SK-MEL-5 (cell line): ENCODE results near the gene NMT2. TPM values are rescaled to one million over a fixed set of nuclear protein-coding genes. Genes with fewer than 3 reads are reported as not detected.

Source experiments
- DNase-seq: peaks from one replicate; pipeline ENCODE4 v3.0.0-alpha.2; 2016; ENCODE audit warnings: low read depth, low spot score
- in situ Hi-C: cut with HindIII; loops from 2 replicates; pipeline ENCODE4 v1.10.0; 2016; ENCODE audit warnings: low sequenced_read_pairs, high pct_unique_total_duplicates, low pct_unique_long_range_greater_than_20kb
- total RNA-seq: library from RNA; depleted of rRNA; stranded (reverse); fragments of >200 nt; shearing (Covaris generic); gene quantifications from 2 replicates; pipeline ENCODE4 v1.2.3, GENCODE V29; 2014

The NMT2 gene
- total RNA-seq, 1 experiment from 2014 or later, result 4.5 TPM

- no peak for DNase-seq
- in situ Hi-C loops, result no loop called here
Measured at GRCh38 chr10:15155978-15156656, 12.4 kb downstream of the NMT2 start.

- in situ Hi-C loops, result no loop called here
- peak; percentile 19 for DNase-seq
Measured at GRCh38 chr10:15152556-15152955, 15.9 kb downstream of the NMT2 start.

GRCh38 chr10:15150563-15150962 is 17.9 kb downstream of the NMT2 start:
- DNase-seq, result no peak
- in situ Hi-C loops, result no loop called here

GRCh38 chr10:15149042-15149771 is 19.3 kb downstream of the NMT2 start:
- DNase-seq, result no peak
- in situ Hi-C loops, result no loop called here

- in situ Hi-C loops, result no loop called here
- no peak for DNase-seq
Measured at GRCh38 chr10:15147594-15148392, 20.7 kb downstream of the NMT2 start.

GRCh38 chr10:15146366-15146765 is 22.1 kb downstream of the NMT2 start:
- DNase-seq, result peak; percentile 14
- in situ Hi-C loops, result no loop called here

GRCh38 chr10:15144788-15145187 is 23.7 kb downstream of the NMT2 start:
- in situ Hi-C loops, result no loop called here
- DNase-seq, result no peak

GRCh38 chr10:15141136-15142054 is 27.1 kb downstream of the NMT2 start:
- in situ Hi-C loops, result no loop called here

GRCh38 chr10:15140698-15141097 is 27.8 kb downstream of the NMT2 start:
- no peak for DNase-seq
- in situ Hi-C loops, result no loop called here

More at GRCh38 chr10:15141136-15142054, 27.1 kb downstream of the NMT2 start:
- peak; percentile 30 for DNase-seq

- in situ Hi-C loops, result no loop called here
- DNase-seq, result no peak
Measured at GRCh38 chr10:15137636-15138035, 30.9 kb downstream of the NMT2 start.

- in situ Hi-C loops, result no loop called here
Measured at GRCh38 chr10:15137036-15137359, 31.5 kb downstream of the NMT2 start.

GRCh38 chr10:15136129-15137035 is 32.1 kb downstream of the NMT2 start:
- DNase-seq, result no peak
- in situ Hi-C loops, result no loop called here

More at GRCh38 chr10:15137036-15137359, 31.5 kb downstream of the NMT2 start:
- DNase-seq, result peak; percentile 10

- in situ Hi-C loops, result no loop called here
- DNase-seq, result no peak
Measured at GRCh38 chr10:15131330-15131729, 37.2 kb downstream of the NMT2 start.

GRCh38 chr10:15124908-15125307 is 43.6 kb downstream of the NMT2 start:
- in situ Hi-C loops, result no loop called here
- DNase-seq, result no peak

GRCh38 chr10:15124190-15124589 is 44.3 kb downstream of the NMT2 start:
- no peak for DNase-seq
- in situ Hi-C loops, result no loop called here

GRCh38 chr10:15123749-15124184 is 44.7 kb downstream of the NMT2 start:
- DNase-seq, result no peak
- in situ Hi-C loops, result no loop called here
